Adrenal gland (tissue), 5 donors: ENCODE measurements around the gene TMEM253.

Experiments
- CTCF ChIP-seq, 6 experiments: fragments of 450-650 bp in 4 of 6; fragments of 200-600 bp in 2 of 6; sonication (generic) in 1 of 6; IDR thresholded peaks; 1 replicate in 5 of 6; 2 replicates in 1 of 6; pipeline versions ENCODE4 v1.5.1 to v1.8.0; 2016 to 2021; ENCODE audit warnings: antibody characterized with exemption in 6 of 6, mild to moderate bottlenecking in 2 of 6, moderate library complexity in 1 of 6
- POLR2A ChIP-seq, 2 donors: fragments of 450-650 bp; IDR thresholded peaks; one replicate each; pipeline ENCODE4 v1.6.1; 2017; ENCODE audit warnings: antibody characterized with exemption in 2 of 2, mild to moderate bottlenecking in 2 of 2, moderate library complexity in 1 of 2
- donor health status: DM: no; HTN: no; CAD: no.

- TF ChIP-seq CTCF (IDR thresholded peaks at IDR 0.05) = no peak
- TF ChIP-seq POLR2A (IDR thresholded peaks at IDR 0.05) = no peak
Measured at GRCh38 chr14:21093769-21094681, 6.8 kb upstream of the TMEM253 start.
